PC-3 (cell line): ENCODE measurements around the gene PAK4. TPM values are rescaled to one million over a fixed set of nuclear protein-coding genes. Genes with fewer than 3 reads are reported as not detected.

Experiments used
- ATAC-seq: fragments of 200-7000 bp; cut with Tn5 transposase; 2 replicates; pipeline ENCODE4 v1.9.1; 2020; ENCODE audit warnings: mild to moderate bottlenecking, moderate library complexity
- BruUV-seq: library from RNA; stranded (reverse); fragments of 400-500 nt; replicated peaks from 2 replicates; lab custom pipeline; 2021; lab: Mats Ljungman, UMichigan
- CTCF ChIA-PET: fragments of 300-600 bp; sonication (Branson Sonifier 250); formaldehyde crosslinking; loops from one replicate; lab custom pipeline; 2022; ENCODE audit warnings: antibody characterized with exemption; lab: Charles Lee
- POLR2A ChIA-PET: fragments of 300-600 bp; sonication (Branson Sonifier 250); formaldehyde crosslinking; loops from one replicate; lab custom pipeline; 2022; ENCODE audit warnings: antibody characterized with exemption; ENCODE audit not compliant: unreplicated experiment; lab: Charles Lee
- DNase-seq: peaks from one replicate; pipeline ENCODE4 v3.0.0-alpha.2; 2015
- H2AFZ ChIP-seq: fragments of 300-600 bp; sonication (generic); 2 replicates; pipeline ENCODE4 v1.6.0; 2016; ENCODE audit warnings: antibody characterized with exemption, low read length
- H3F3A ChIP-seq: fragments of 300-600 bp; sonication (generic); one replicate; pipeline ENCODE4 v1.6.0; 2017; ENCODE audit warnings: antibody characterized with exemption, low read length, control low read depth, mild to moderate bottlenecking; ENCODE audit not compliant: unreplicated experiment
- H3K27ac ChIP-seq: fragments of 300-600 bp; sonication (generic); 2 replicates; pipeline ENCODE4 v1.5.1; 2016; ENCODE audit warnings: mild to moderate bottlenecking, low read length
- H3K27me3 ChIP-seq: fragments of 300-600 bp; sonication (generic); 2 replicates; pipeline ENCODE4 v1.6.1; 2016; ENCODE audit warnings: low read length, mixed read lengths
- H3K36me3 ChIP-seq: fragments of 300-600 bp; sonication (generic); 2 replicates; pipeline ENCODE4 v1.6.1; 2016; ENCODE audit warnings: low read depth, mixed run types, low read length, mixed read lengths
- H3K4me1 ChIP-seq: fragments of 300-600 bp; sonication (generic); 2 replicates; pipeline ENCODE4 v1.5.1; 2016; ENCODE audit warnings: low read length; ENCODE audit not compliant: insufficient read depth
- H3K4me2 ChIP-seq: fragments of 300-600 bp; sonication (generic); 2 replicates; pipeline ENCODE4 v1.6.0; 2016; ENCODE audit warnings: low read length
- H3K4me3 ChIP-seq: fragments of 300-600 bp; sonication (generic); 2 replicates; pipeline ENCODE4 v1.5.1; 2016; ENCODE audit warnings: mild to moderate bottlenecking, low read length, mixed read lengths
- H3K79me2 ChIP-seq: fragments of 300-600 bp; sonication (generic); 2 replicates; pipeline ENCODE4 v1.6.1; 2017; ENCODE audit warnings: low read length, mixed read lengths
- H3K9ac ChIP-seq: fragments of 300-600 bp; sonication (generic); 2 replicates; pipeline ENCODE4 v1.6.0; 2016; ENCODE audit warnings: mild to moderate bottlenecking, low read length
- H3K9me2 ChIP-seq: fragments of 300-600 bp; sonication (generic); replicated peaks from 2 replicates; pipeline ENCODE4 v1.6.1; 2016; ENCODE audit warnings: mixed run types, low read length, mixed read lengths
- H3K9me3 ChIP-seq: fragments of 300-600 bp; sonication (generic); 2 replicates; pipeline ENCODE4 v1.6.1; 2016; ENCODE audit warnings: low read length, mixed read lengths
- H4K20me1 ChIP-seq: fragments of 300-600 bp; sonication (generic); 2 replicates; pipeline ENCODE4 v1.6.1; 2016; ENCODE audit warnings: low read length, mixed read lengths
- EZH2 ChIP-seq: fragments of 300-600 bp; sonication (generic); IDR thresholded peaks from one replicate; pipeline ENCODE4 v1.6.1; 2017; ENCODE audit warnings: antibody characterized with exemption, mild to moderate bottlenecking, low read length; ENCODE audit not compliant: unreplicated experiment
- EZH2phosphoT487 ChIP-seq: fragments of 300-600 bp; sonication (generic); IDR thresholded peaks from 2 replicates; pipeline ENCODE4 v1.6.1; 2018; ENCODE audit warnings: mild to moderate bottlenecking, antibody characterized with exemption, low read length, borderline replicate concordance
- intact Hi-C: fragments of 100-400 bp; cut with micrococcal nuclease; formaldehyde crosslinking; loops from 2 replicates; pipeline ENCODE4 v1.9.0; 2023
- total RNA-seq: library from RNA; depleted of rRNA; stranded (reverse); fragments of >200 nt; gene quantifications from 2 replicates; pipeline ENCODE4 v1.2.3, GENCODE V29; 2014
- TF ChIP-seq, protein P1 (sequence below): fragments of 300-600 bp; sonication (generic); conservative IDR thresholded peaks from 2 replicates; pipeline ENCODE4 v1.5.1; 2017; ENCODE audit warnings: antibody characterized with exemption, low read depth, mild to moderate bottlenecking, low read length

Gene PAK4
- total RNA-seq, 1 experiment from 2014 or later, result 13.5 TPM

DNA sequence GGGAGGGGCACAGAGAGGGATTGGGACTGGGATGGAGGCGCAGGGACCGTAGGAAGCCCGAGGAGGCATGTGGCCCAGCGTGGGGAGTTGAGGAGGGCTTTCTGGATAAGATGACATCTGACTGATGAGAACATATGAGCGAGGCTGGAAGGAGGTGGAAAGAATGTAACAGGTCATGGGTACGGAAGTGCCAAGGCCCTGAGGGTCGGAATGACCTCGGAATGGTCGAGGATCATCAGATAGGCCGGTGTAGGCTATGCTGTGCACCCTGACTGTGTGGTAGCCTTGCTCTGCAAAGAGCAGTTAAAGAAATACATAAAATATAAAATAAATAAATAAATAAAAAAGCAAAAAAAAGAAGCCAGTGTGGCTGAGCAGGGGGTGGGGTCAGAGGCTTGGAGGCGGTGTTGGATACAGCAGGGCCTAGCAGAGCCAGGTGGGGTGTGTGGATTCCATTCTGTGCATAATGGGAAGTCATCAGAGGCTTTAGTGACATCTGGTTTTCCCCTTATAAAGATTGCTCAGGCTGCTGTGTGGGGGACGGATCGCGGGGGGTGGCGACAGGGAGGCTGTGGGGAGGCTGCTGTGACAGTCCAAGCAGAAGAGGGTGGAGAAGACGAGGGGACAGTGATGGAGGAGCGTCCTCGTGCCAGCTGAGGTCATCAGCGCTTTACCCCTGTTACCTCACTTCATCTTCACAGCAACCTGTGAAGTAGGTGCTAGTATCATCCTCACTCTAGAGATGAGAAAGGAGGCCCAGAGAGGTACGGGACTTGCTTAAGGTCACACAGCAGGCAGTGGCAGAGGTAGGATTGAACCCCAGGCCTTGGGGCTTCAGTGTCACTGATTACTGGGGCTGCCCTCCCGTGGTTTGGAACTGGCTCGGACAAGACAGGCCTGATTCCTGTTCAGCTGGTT, 5.0 kb downstream of the PAK4 start:
- DNase-seq (no peak), ATAC-seq (no peak)
- H2AFZ ChIP-seq, result no peak overlapping the region
- CTCF ChIA-PET, result no interaction called here
- H3K27me3 ChIP-seq, result no peaks in the 10 kb centered on the region
- BruUV-seq, result no TSS peak
- H3K27ac ChIP-seq, result no peak overlapping the region
- H3K9me2 ChIP-seq, result no peaks in the 10 kb centered on the region
- H3K36me3 ChIP-seq, result no peaks in the 10 kb centered on the region
- H3K9ac ChIP-seq, result no peak overlapping the region
- peaks cover 32% of the 10 kb centered on the region for H4K20me1 ChIP-seq
- peaks cover 7% of the 10 kb centered on the region; the same call in 1 of the 2 replicates for H3K4me1 ChIP-seq
- H3K9me3 ChIP-seq, result no peaks in the 10 kb centered on the region
- intact Hi-C loops, result no loop called here
- H3F3A ChIP-seq, result no peaks in the 10 kb centered on the region
- no peak overlapping the region for H3K4me2 ChIP-seq
- TF ChIP-seq EZH2 (no peak), EZH2phosphoT487 (no peak)
- TF ChIP-seq, protein P1, sequence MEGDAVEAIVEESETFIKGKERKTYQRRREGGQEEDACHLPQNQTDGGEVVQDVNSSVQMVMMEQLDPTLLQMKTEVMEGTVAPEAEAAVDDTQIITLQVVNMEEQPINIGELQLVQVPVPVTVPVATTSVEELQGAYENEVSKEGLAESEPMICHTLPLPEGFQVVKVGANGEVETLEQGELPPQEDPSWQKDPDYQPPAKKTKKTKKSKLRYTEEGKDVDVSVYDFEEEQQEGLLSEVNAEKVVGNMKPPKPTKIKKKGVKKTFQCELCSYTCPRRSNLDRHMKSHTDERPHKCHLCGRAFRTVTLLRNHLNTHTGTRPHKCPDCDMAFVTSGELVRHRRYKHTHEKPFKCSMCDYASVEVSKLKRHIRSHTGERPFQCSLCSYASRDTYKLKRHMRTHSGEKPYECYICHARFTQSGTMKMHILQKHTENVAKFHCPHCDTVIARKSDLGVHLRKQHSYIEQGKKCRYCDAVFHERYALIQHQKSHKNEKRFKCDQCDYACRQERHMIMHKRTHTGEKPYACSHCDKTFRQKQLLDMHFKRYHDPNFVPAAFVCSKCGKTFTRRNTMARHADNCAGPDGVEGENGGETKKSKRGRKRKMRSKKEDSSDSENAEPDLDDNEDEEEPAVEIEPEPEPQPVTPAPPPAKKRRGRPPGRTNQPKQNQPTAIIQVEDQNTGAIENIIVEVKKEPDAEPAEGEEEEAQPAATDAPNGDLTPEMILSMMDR, result no peak
- H3K79me2 ChIP-seq, result peaks cover 97% of the 10 kb centered on the region
- POLR2A ChIA-PET, result no interaction called here
- H3K4me3 ChIP-seq, result no peak overlapping the region

DNA sequence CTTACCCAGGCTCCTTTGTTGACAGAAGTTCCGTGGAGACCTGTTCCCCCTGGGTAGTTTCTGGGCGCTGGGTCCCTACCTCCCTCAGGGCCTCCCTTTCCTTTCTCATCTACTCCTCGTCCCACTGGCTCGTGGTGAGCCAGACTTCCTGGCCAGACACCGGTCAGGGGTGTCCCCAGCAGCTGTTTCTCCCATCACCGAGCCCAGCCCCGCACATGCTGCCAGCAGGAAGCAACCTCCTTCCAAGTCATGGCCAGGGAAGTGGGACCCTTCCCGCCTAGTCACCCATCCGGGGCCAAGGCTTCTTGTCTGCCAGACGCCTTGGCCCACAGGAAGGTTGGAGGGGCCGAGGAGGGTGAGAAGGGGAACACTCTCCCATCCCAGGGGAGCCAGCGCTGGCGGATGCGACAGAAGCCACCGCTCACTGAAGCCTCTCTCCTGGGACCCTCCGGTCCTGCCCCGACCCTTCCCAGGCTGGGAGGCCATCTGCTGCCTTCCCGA, 5.7 kb downstream of the PAK4 start:
- no TSS peak for BruUV-seq
- Histone ChIP-seq H3K27me3 (no peaks in the 10 kb centered on the region), H3F3A (no peaks in the 10 kb centered on the region), H3K36me3 (no peaks in the 10 kb centered on the region), H3K9me3 (no peaks in the 10 kb centered on the region), H3K9me2 (no peaks in the 10 kb centered on the region), H3K27ac (no peak overlapping the region), H3K4me3 (no peak overlapping the region), H3K4me1 (peaks cover 7% of the 10 kb centered on the region; the same call in 1 of the 2 replicates), H3K4me2 (no peak overlapping the region), H2AFZ (no peak overlapping the region), H3K79me2 (peaks cover 97% of the 10 kb centered on the region), H4K20me1 (peaks cover 32% of the 10 kb centered on the region), H3K9ac (no peak overlapping the region)
- intact Hi-C loops, result no loop called here
- TF ChIP-seq EZH2 (no peak), EZH2phosphoT487 (no peak)
- TF ChIP-seq, protein P1, result no peak
- DNase-seq (no peak), ATAC-seq (no peak)
- POLR2A ChIA-PET, result no interaction called here
- CTCF ChIA-PET, result no interaction called here
